OCI-M2 (cell line): ENCODE measurements around the gene CTNND1.

Source experiments
- DNase-seq: peaks from one replicate; lab custom pipeline; 2025; ENCODE audit not compliant: unreplicated experiment; lab: John Stamatoyannopoulos, UW

Gene CTNND1

GRCh38 chr11:57758174-57758573 is 3.4 kb upstream of the CTNND1 start:
- DNase-seq: no peak

GRCh38 chr11:57762235-57762861 is 746 bp downstream of the CTNND1 start:
- no peak for DNase-seq

GRCh38 chr11:57763568-57763967 is 2.0 kb downstream of the CTNND1 start:
- no peak for DNase-seq

- DNase-seq: no peak
Observed at GRCh38 chr11:57764021-57764420, 2.4 kb downstream of the CTNND1 start.

- DNase-seq: no peak
Observed at GRCh38 chr11:57764566-57764965, 3.0 kb downstream of the CTNND1 start.

- DNase-seq: no peak
Observed at GRCh38 chr11:57764972-57765371, 3.4 kb downstream of the CTNND1 start.

- DNase-seq: no peak
Observed at GRCh38 chr11:57770793-57771192, 9.2 kb downstream of the CTNND1 start.

- DNase-seq: no peak
Observed at GRCh38 chr11:57771365-57771764, 9.8 kb downstream of the CTNND1 start.

- no peak for DNase-seq
Observed at GRCh38 chr11:57772562-57772961, 11.0 kb downstream of the CTNND1 start.

- no peak for DNase-seq
Observed at GRCh38 chr11:57773026-57773598, 11.5 kb downstream of the CTNND1 start.

GRCh38 chr11:57775491-57775890 is 13.9 kb downstream of the CTNND1 start:
- no peak for DNase-seq

- DNase-seq: no peak
Observed at GRCh38 chr11:57776031-57776521, 14.5 kb downstream of the CTNND1 start.

GRCh38 chr11:57776577-57777210 is 15.1 kb downstream of the CTNND1 start:
- DNase-seq: no peak

GRCh38 chr11:57777969-57778317 is 16.3 kb downstream of the CTNND1 start:
- DNase-seq: no peak

- no peak for DNase-seq
Observed at GRCh38 chr11:57778318-57779037, 16.9 kb downstream of the CTNND1 start.

- no peak for DNase-seq
Observed at GRCh38 chr11:57779276-57779675, 17.7 kb downstream of the CTNND1 start.

GRCh38 chr11:57781529-57781943 is 19.9 kb downstream of the CTNND1 start:
- no peak for DNase-seq

GRCh38 chr11:57785072-57785471 is 23.5 kb downstream of the CTNND1 start:
- no peak for DNase-seq

GRCh38 chr11:57786436-57786835 is 24.8 kb downstream of the CTNND1 start:
- no peak for DNase-seq

- DNase-seq: no peak
Observed at GRCh38 chr11:57787006-57787604, 25.5 kb downstream of the CTNND1 start.

- DNase-seq: no peak
Observed at GRCh38 chr11:57787920-57788702, 26.5 kb downstream of the CTNND1 start.
